Calu3 (cell line): ENCODE results near the gene YY1. TPM values are rescaled to one million over a fixed set of nuclear protein-coding genes. Genes with fewer than 3 reads are reported as not detected.

Experiments used
- BruUV-seq: library from RNA; stranded (reverse); fragments of 400-500 nt; replicated peaks from 2 replicates; lab custom pipeline; 2021; lab: Mats Ljungman, UMichigan
- CTCF ChIA-PET: fragments of 300-600 bp; sonication (Branson Sonifier 250); formaldehyde crosslinking; loops from one replicate; lab custom pipeline; 2022; ENCODE audit warnings: antibody characterized with exemption; lab: Charles Lee
- DNase-seq: peaks from one replicate; pipeline ENCODE4 v3.0.0; 2022
- H3K27ac Mint-ChIP-seq: one replicate; pipeline ENCODE4 v1.8.0; 2022; ENCODE audit warnings: mixed read lengths; ENCODE audit not compliant: unreplicated experiment
- H3K27me3 Mint-ChIP-seq: one replicate; pipeline ENCODE4 v1.8.0; 2022; ENCODE audit warnings: mixed read lengths; ENCODE audit not compliant: unreplicated experiment
- H3K36me3 Mint-ChIP-seq: one replicate; pipeline ENCODE4 v1.8.0; 2022; ENCODE audit warnings: mild to moderate bottlenecking, moderate library complexity, mixed read lengths; ENCODE audit not compliant: insufficient read depth, unreplicated experiment
- H3K4me1 Mint-ChIP-seq: one replicate; pipeline ENCODE4 v1.8.0; 2022; ENCODE audit warnings: mild to moderate bottlenecking, low read depth, mixed read lengths; ENCODE audit not compliant: unreplicated experiment
- H3K4me3 Mint-ChIP-seq: one replicate; pipeline ENCODE4 v1.8.0; 2022; ENCODE audit warnings: mild to moderate bottlenecking, low read depth, moderate library complexity, mixed read lengths; ENCODE audit not compliant: unreplicated experiment
- H3K9me3 Mint-ChIP-seq: one replicate; pipeline ENCODE4 v1.8.0; 2022; ENCODE audit warnings: low read depth, mixed read lengths; ENCODE audit not compliant: unreplicated experiment
- intact Hi-C: fragments of 100-400 bp; cut with micrococcal nuclease; formaldehyde crosslinking; loops from one replicate; pipeline ENCODE4 v1.10.0; 2022; ENCODE audit not compliant: unreplicated experiment
- total RNA-seq: library from RNA; stranded (reverse); gene quantifications from 2 replicates; pipeline ENCODE4 v1.2.3, GENCODE V29; 2022
- TF ChIP-seq, protein P1 (sequence below): fragments of 200-600 bp; IDR thresholded peaks from one replicate; pipeline ENCODE4 v1.8.0; 2022; ENCODE audit warnings: antibody characterized with exemption; ENCODE audit not compliant: unreplicated experiment

Gene YY1
- total RNA-seq, 1 experiment from 2014 or later: 100.0 TPM

DNA sequence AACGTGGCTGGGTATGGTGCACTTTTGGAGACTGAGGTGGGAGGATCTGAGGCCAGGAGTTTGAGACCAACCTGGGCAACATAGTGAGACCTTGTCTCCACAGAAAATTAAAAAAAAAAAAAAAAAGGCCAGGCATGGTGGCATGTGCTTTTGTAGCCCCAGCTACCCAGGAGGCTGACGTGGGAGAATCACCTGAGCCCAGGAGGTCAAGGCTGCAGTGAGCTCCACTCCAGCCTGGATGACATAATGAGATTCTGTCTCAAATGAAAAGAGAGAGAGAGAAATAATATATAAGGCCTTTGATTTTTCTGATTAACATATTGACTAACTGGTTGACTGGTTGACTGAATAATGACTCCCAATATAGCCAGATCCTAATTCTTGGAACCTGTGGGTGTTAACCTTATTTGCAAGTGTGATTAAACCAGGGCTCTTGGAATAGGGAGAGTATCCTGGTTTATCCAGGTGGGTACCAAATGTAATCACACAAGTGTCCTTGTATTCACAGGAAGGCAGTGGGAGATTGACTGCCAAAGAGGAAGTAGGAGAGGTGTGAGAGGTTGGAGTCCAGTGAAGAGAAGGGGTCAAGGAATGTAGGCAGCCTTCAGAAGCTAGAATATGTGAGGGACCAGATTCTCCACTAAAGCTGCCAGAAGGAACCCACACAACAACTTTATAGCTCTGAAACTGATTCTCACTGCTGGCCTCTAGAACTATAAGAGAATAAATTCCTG, 12.0 kb downstream of the YY1 start:
- TF ChIP-seq, protein P1, sequence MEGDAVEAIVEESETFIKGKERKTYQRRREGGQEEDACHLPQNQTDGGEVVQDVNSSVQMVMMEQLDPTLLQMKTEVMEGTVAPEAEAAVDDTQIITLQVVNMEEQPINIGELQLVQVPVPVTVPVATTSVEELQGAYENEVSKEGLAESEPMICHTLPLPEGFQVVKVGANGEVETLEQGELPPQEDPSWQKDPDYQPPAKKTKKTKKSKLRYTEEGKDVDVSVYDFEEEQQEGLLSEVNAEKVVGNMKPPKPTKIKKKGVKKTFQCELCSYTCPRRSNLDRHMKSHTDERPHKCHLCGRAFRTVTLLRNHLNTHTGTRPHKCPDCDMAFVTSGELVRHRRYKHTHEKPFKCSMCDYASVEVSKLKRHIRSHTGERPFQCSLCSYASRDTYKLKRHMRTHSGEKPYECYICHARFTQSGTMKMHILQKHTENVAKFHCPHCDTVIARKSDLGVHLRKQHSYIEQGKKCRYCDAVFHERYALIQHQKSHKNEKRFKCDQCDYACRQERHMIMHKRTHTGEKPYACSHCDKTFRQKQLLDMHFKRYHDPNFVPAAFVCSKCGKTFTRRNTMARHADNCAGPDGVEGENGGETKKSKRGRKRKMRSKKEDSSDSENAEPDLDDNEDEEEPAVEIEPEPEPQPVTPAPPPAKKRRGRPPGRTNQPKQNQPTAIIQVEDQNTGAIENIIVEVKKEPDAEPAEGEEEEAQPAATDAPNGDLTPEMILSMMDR: no peak
- H3K27me3 Mint-ChIP-seq: no peaks in the 10 kb centered on the region
- intact Hi-C loops: no loop called here
- H3K36me3 Mint-ChIP-seq: peaks cover 15% of the 10 kb centered on the region
- H3K9me3 Mint-ChIP-seq: no peaks in the 10 kb centered on the region
- peaks cover 40% of the 10 kb centered on the region for H3K4me1 Mint-ChIP-seq
- no peak overlapping the region for H3K4me3 Mint-ChIP-seq
- DNase-seq: no peak
- CTCF ChIA-PET: no interaction called here
- BruUV-seq: no TSS peak
- H3K27ac Mint-ChIP-seq: peak overlapping the region; percentile 18

DNA sequence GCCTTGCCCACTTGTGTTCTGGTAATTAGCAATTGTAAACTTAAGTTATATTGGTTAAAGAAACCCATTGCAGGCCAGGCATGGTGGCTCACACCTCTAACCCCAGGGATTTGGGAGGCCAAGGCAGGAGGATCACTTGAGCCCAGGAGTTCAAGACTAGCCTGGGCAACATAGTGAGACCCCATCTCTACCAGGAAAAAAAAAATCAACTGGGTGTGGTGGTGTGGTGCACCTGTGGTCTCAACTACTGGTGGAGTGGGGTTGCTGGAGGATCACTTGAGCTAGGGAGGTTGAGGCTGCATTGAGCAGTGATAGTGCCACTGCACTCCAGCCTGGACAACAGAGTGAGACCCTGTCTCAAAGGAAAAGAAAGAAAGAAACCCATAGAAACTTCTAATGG, 13.7 kb downstream of the YY1 start:
- H3K27ac Mint-ChIP-seq: no peak overlapping the region
- no peak overlapping the region for H3K4me3 Mint-ChIP-seq
- no peaks in the 10 kb centered on the region for H3K9me3 Mint-ChIP-seq
- peaks cover 11% of the 10 kb centered on the region for H3K36me3 Mint-ChIP-seq
- intact Hi-C loops: no loop called here
- CTCF ChIA-PET: no interaction called here
- no peaks in the 10 kb centered on the region for H3K27me3 Mint-ChIP-seq
- TF ChIP-seq, protein P1: no peak
- no TSS peak for BruUV-seq
- H3K4me1 Mint-ChIP-seq: peaks cover 25% of the 10 kb centered on the region
- no peak for DNase-seq

GRCh38 chr14:100256339-100256895, 17.5 kb downstream of the YY1 start:
- TF ChIP-seq, protein P1: no peak
- Mint-ChIP-seq H3K27ac (no peak overlapping the region), H3K4me3 (no peak overlapping the region), H3K27me3 (no peaks in the 10 kb centered on the region), H3K9me3 (no peaks in the 10 kb centered on the region), H3K4me1 (peaks cover 36% of the 10 kb centered on the region), H3K36me3 (peaks cover 11% of the 10 kb centered on the region)
- DNase-seq: no peak
- CTCF ChIA-PET: no interaction called here
- intact Hi-C loops: no loop called here
- no TSS peak for BruUV-seq

DNA sequence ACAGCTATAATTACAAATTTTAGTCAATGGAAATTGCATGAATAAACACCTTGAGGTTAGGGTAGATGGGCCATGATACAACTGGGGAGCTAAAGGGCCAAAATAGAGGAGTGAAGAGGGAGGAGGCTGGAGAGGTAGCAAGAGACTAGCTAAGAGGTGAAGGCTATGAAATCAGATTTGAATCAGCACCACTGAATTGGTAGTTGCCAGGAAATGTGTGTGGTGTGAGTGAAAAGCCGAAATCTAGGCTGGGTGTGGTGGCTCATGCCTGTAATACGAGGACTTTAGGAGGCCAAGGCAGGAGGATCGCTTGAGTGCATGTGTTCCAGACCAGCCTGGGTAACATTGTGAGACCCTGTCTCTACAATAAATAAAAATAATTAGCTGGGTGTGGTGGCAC, 22.7 kb downstream of the YY1 start:
- Mint-ChIP-seq H3K27ac (no peak overlapping the region), H3K9me3 (no peaks in the 10 kb centered on the region), H3K27me3 (no peaks in the 10 kb centered on the region), H3K4me3 (no peak overlapping the region), H3K36me3 (peaks cover 7% of the 10 kb centered on the region), H3K4me1 (peaks cover 47% of the 10 kb centered on the region)
- TF ChIP-seq, protein P1: no peak
- CTCF ChIA-PET: no interaction called here
- no peak for DNase-seq
- BruUV-seq: no TSS peak
- intact Hi-C loops: no loop called here
